Mucosa of descending colon (tissue), 3 donors: Measurements from ENCODE around the gene STX8. TPM values are rescaled to one million over a fixed set of nuclear protein-coding genes. Genes with fewer than 3 reads are reported as not detected.

Source experiments
- ATAC-seq: fragments of 200-7000 bp; cut with Tn5 transposase; one replicate; pipeline ENCODE4 v1.9.1; 2020; ENCODE audit warnings: mild to moderate bottlenecking, moderate library complexity
- DNase-seq, 3 donors: peaks; one replicate each; pipeline ENCODE4 v3.0.0-alpha.2; 2020
- H3K36me3 ChIP-seq: fragments of 200-600 bp; one replicate; pipeline ENCODE4 v1.8.0; 2021; ENCODE audit warnings: low read depth, mild to moderate bottlenecking
- H3K4me1 ChIP-seq: fragments of 200-600 bp; one replicate; pipeline ENCODE4 v1.8.0; 2021; ENCODE audit warnings: low read depth, mild to moderate bottlenecking
- H3K4me3 ChIP-seq: fragments of 200-600 bp; one replicate; pipeline ENCODE4 v1.8.0; 2021; ENCODE audit warnings: mild to moderate bottlenecking
- H3K9me3 ChIP-seq: fragments of 200-600 bp; one replicate; pipeline ENCODE4 v1.8.0; 2021; ENCODE audit warnings: mild to moderate bottlenecking
- CTCF ChIP-seq: fragments of 200-600 bp; IDR thresholded peaks from one replicate; pipeline ENCODE4 v1.8.0; 2022; ENCODE audit warnings: antibody characterized with exemption, mild to moderate bottlenecking
- intact Hi-C, 2 donors: fragments of 100-400 bp; cut with DNase I in 1 of 2; cut with micrococcal nuclease in 1 of 2; formaldehyde crosslinking; loops; one replicate each; pipeline versions ENCODE4 v1.11.0 to v1.11.1; 2022; cut with DNase I, micrococcal nuclease
- total RNA-seq, 3 donors: library from RNA; stranded (reverse); fragmentation: NEBNext Ultra II Directional in 2 of 3; extraction: Animal tissue kit (Norgen Biotek cat#: 25700) in 2 of 3; gene quantifications; one replicate each; pipeline versions ENCODE4 v1.2.1 to v1.2.4, GENCODE V29; 2021 to 2023
- donor health status: DM: no; HTN: no; CAD: no; lungs with moderate emphysema.
- donor health status: DM: no; HTN: no; CAD: no.
- donor health status: DM: no; HTN: yes; CAD: no.

The STX8 gene
- total RNA-seq, 3 donors from 2014 or later = 45.1 to 62.5 (median 54.4) TPM

GRCh38 chr17:9231449-9232154 lies 344.0 kb downstream of the STX8 start:
- H3K4me1 ChIP-seq = no peaks in the 10 kb centered on the region
- H3K4me3 ChIP-seq = no peak overlapping the region
- intact Hi-C loops = no loop called here
- ATAC-seq = no peak
- no peaks in the 10 kb centered on the region for H3K36me3 ChIP-seq
- peak in 1 of 3 donors; percentile 52 for DNase-seq
- H3K9me3 ChIP-seq = no peaks in the 10 kb centered on the region
- TF ChIP-seq CTCF = no peak

- H3K36me3 ChIP-seq = no peaks in the 10 kb centered on the region
- ATAC-seq (no peak), DNase-seq (peak in 1 of 3 donors; percentile 36)
- no peak overlapping the region for H3K4me3 ChIP-seq
- intact Hi-C loops = no loop called here
- H3K4me1 ChIP-seq = no peaks in the 10 kb centered on the region
- TF ChIP-seq CTCF = no peak
- no peaks in the 10 kb centered on the region for H3K9me3 ChIP-seq
Observed at GRCh38 chr17:9230861-9231260, 344.8 kb downstream of the STX8 start.

GRCh38 chr17:9230346-9230745 lies 345.3 kb downstream of the STX8 start:
- no peak for ATAC-seq

GRCh38 chr17:9229826-9230201 lies 345.8 kb downstream of the STX8 start:
- Histone ChIP-seq H3K36me3 (no peaks in the 10 kb centered on the region), H3K9me3 (no peaks in the 10 kb centered on the region), H3K4me3 (no peak overlapping the region), H3K4me1 (no peaks in the 10 kb centered on the region)
- TF ChIP-seq CTCF = no peak
- no peak for ATAC-seq
- intact Hi-C loops = no loop called here
- peak in 1 of 3 donors; percentile 17 for DNase-seq

More at GRCh38 chr17:9230346-9230745, 345.3 kb downstream of the STX8 start:
- Histone ChIP-seq H3K9me3 (no peaks in the 10 kb centered on the region), H3K36me3 (no peaks in the 10 kb centered on the region), H3K4me1 (no peaks in the 10 kb centered on the region), H3K4me3 (no peak overlapping the region)
- intact Hi-C loops = no loop called here
- no peak for TF ChIP-seq CTCF
- DNase-seq = peak in 1 of 3 donors; percentile 39

DNA sequence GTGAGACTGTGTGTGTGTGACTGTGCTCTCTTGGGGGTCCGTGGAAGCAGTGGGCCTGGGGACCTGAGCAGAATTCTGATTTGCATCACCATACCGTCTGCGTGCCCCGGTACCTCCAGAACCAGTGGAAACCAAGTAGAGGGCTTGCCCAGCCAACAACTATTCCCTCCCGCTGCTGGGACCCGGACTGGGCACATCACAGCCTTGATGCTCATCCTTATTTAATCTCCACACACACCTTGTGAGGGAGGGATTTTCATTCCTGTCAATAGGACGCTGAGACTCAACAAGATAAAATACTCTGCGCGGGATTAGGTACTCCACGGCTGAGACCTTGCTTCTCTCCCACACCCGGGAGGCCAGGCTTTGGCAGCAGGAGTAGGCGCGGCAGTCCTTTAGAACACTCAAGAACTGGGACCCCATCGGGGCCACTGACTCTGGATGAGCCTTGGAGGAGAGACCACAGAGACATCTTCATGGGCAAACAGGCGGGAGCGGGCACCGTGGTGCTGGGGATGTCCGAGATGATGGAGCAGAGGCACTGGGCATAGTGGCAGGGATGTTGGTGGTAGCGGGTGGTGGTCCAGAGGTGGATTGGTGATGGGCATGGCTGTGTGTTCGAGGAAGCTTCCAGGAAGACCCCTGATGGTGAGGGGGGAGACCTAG lies 346.3 kb downstream of the STX8 start:
- DNase-seq = peak in 1 of 3 donors; percentile 33
- intact Hi-C loops = no loop called here
- H3K4me3 ChIP-seq = no peak overlapping the region
- ATAC-seq = no peak
- no peaks in the 10 kb centered on the region for H3K36me3 ChIP-seq
- no peaks in the 10 kb centered on the region for H3K9me3 ChIP-seq
- H3K4me1 ChIP-seq = no peaks in the 10 kb centered on the region
- TF ChIP-seq CTCF = no peak
